Measurements from ENCODE around the gene BLCAP.

The BLCAP gene

GRCh38 chr20:37529214-37529967 is 1.7 kb upstream of the BLCAP start:
- DNase-seq (ENCODE audit: low read depth) = no peak

DNA sequence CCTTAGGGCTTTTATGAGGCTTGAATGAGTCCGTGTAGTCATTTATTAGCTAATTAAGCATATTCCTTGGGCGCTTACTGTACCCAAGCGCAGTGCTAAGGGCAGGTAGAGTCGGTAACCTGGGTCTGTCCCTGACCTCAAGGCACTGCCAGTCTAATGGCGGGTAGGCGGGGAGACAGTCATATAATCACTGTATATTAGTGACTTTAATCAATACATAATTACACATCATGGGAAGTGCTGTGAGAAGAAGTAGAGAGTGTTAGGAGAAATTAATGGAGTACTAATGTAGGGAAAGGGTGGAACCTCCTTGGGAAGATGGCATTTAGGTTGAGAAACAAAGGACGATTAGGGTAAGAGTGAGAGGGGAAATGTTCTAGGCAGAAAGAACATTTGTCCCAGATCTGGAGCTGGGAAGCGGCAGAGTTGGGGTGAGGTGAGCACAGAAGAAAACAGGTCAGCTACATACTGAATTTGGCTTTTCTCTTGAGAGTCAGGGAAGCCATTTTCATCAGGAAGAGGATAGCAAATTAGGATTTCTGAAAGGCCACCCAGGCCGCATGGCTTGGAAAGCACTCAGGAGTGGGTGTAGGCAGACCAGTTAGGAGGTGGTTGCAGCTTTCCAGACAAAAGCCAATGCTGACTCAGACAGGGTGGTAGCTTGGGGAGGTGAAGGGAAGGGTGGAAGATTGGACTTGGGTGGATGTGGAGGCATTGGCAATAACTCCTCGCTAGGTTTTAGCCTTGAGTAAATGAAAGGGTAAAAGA is 954 bp upstream of the BLCAP start:
- DNase-seq (ENCODE audit: low read depth) = no peak

GRCh38 chr20:37526839-37527637 is 638 bp downstream of the BLCAP start:
- DNase-seq (ENCODE audit: low read depth) = no peak

GRCh38 chr20:37526238-37526838 is 1.3 kb downstream of the BLCAP start:
- no peak for DNase-seq (ENCODE audit: low read depth)

GRCh38 chr20:37525810-37526209 is 1.9 kb downstream of the BLCAP start:
- no peak for DNase-seq (ENCODE audit: low read depth)

DNA sequence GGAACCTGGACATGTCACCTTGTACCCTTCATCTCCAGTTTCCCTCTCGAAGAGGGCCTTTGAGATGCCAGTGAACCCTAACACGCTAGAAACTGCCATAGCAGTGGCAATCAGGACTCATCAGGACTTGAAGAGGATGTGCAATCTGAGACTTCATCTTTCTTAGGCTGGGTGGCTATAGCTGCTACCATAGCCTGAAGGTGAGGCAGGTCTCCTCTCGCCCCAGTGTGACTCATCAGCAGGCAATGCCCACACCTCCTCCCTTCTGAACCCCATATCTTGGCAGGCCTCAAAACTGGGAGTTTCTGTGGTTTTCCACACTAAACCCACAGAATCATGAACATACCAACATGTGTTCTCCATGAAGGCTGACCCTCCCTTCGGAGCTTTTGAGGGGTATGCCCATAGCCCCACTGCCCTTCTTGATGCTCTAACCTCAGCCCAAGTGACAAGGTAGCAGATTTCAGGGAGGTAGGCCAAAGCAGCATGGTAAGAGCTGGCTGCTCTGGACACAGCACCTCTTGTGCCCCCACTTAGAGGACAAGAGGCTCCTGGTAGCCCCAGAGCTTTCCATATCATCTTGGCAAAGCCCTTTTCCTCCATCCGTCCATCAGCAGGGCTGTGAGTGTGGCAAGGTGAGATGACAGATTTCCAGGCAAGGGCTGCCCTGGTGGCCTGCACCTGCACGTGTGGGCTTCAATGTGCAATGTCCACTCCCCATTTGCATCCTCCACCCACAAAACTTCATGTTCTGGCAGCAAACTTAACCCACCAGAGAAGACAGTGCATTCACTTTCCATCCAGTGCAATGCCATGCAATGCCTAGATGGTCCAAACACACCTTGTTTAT is 2.6 kb downstream of the BLCAP start:
- DNase-seq (ENCODE audit: low read depth) = no peak

- no peak for DNase-seq (ENCODE audit: low read depth)
Measured at GRCh38 chr20:37523911-37524700, 3.6 kb downstream of the BLCAP start.

GRCh38 chr20:37523012-37523391 is 4.7 kb downstream of the BLCAP start:
- no peak for DNase-seq (ENCODE audit: low read depth)

GRCh38 chr20:37522260-37523011 is 5.2 kb downstream of the BLCAP start:
- DNase-seq (ENCODE audit: low read depth) = no peak

GRCh38 chr20:37521061-37521771 is 6.5 kb downstream of the BLCAP start, which contains the start of gene NNAT:
Gene NNAT, plus strand, starts transcription at chr20:37521250. Its CDS starts 82 bp downstream, at chr20:37521332.
- DNase-seq (ENCODE audit: low read depth) = no peak

GRCh38 chr20:37520419-37520955 is 7.2 kb downstream of the BLCAP start:
- DNase-seq (ENCODE audit: low read depth) = no peak

GRCh38 chr20:37519508-37520418 is 7.9 kb downstream of the BLCAP start:
- no peak for DNase-seq (ENCODE audit: low read depth)

GRCh38 chr20:37518606-37519507 is 8.8 kb downstream of the BLCAP start:
- no peak for DNase-seq (ENCODE audit: low read depth)

DNA sequence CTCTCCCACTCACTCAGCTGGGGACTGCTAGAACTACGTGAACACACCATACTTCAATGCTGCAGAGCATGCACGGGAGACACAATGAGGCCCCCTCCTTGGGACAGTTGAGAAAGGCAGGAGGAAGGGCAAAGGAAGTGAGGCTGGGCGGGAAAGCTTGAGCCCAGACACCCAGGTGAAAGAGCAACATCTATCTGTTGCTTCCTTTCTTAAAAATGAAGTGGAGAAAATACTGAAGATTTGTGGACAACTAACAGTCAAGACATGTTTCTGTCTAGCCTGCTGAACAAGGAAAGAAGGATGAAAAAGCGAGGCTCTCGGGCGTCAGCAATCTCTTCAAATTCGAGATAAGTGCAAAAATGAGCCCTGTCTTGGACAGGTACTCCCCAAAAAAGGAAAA is 9.6 kb downstream of the BLCAP start:
- no peak for DNase-seq (ENCODE audit: low read depth)

- no peak for DNase-seq (ENCODE audit: low read depth)
Measured at GRCh38 chr20:37516811-37517750, 10.6 kb downstream of the BLCAP start.

Measured in activated T-helper 1 cell treated with Interleukin-2 at 50 U/mL for 16 hours (primary cell).